Measurements from ENCODE around the gene SPSB2.
A peak's percentile ranks its signal among the peaks of the same experiment; 100 is the strongest.

- TF ChIP-seq REST (IDR thresholded peaks at IDR 0.05; ENCODE audit: borderline replicate concordance) (no peak), CTCF (IDR thresholded peaks at IDR 0.05; ENCODE audit: poor library complexity, severe bottlenecking) (peak; percentile 89), POLR2AphosphoS5 (IDR thresholded peaks at IDR 0.05) (peak; percentile 34), SMC3 (conservative IDR thresholded peaks at IDR 0.05; ENCODE audit: poor library complexity) (peak; percentile 64)
Measured at GRCh38 chr12:6872073-6873048, 742 bp downstream of the SPSB2 start.
